ENCODE measurements around the gene ACBD5.
"Not testable (repeated sequence)": the region's sequence is repeated elsewhere in the genome, so short reads cannot be mapped to it uniquely, and the experiment has no call there.

GRCh38 chr10:27236589-27237128 is 3.9 kb downstream of the ACBD5 start:
- TF ChIP-seq CTCF, POLR2A (IDR thresholded peaks at IDR 0.05): not testable (repeated sequence)
